Ectodermal cell (in vitro differentiated cells): ENCODE measurements around the gene PPM1H.

Experiments
- H3K27ac ChIP-seq: 2 replicates; pipeline ENCODE4 v1.7.0; 2013; ENCODE audit warnings: mild to moderate bottlenecking, low read depth, low read length; ENCODE audit not compliant: insufficient read depth, poor library complexity, severe bottlenecking
- H3K27me3 ChIP-seq: 2 replicates; pipeline ENCODE4 v1.7.0; 2013; ENCODE audit warnings: mild to moderate bottlenecking, low read length; ENCODE audit not compliant: insufficient read depth, control insufficient read depth, poor library complexity, severe bottlenecking
- H3K36me3 ChIP-seq: one replicate; pipeline ENCODE4 v1.7.0; 2013; ENCODE audit warnings: low read length; ENCODE audit not compliant: control insufficient read depth, insufficient read depth
- H3K4me1 ChIP-seq: one replicate; pipeline ENCODE4 v1.7.0; 2013; ENCODE audit warnings: low read length; ENCODE audit not compliant: control insufficient read depth, insufficient read depth
- H3K4me3 ChIP-seq: 2 replicates; pipeline ENCODE4 v1.7.0; 2013; ENCODE audit warnings: low read depth, low read length, control low read depth; ENCODE audit not compliant: insufficient read depth
- H3K9me3 ChIP-seq: 2 replicates; pipeline ENCODE4 v1.7.0; 2013; ENCODE audit warnings: mild to moderate bottlenecking, low read length, moderate library complexity; ENCODE audit not compliant: control insufficient read depth
- WGBS, 2 experiments: methylation state at CpG; one replicate each; pipeline ENCODE4 v1.1.7; 2013; ENCODE audit warnings: missing lambda C conversion rate in 2 of 2; 5-methylcytosine and 5-hydroxymethylcytosine counted together

PPM1H gene

DNA sequence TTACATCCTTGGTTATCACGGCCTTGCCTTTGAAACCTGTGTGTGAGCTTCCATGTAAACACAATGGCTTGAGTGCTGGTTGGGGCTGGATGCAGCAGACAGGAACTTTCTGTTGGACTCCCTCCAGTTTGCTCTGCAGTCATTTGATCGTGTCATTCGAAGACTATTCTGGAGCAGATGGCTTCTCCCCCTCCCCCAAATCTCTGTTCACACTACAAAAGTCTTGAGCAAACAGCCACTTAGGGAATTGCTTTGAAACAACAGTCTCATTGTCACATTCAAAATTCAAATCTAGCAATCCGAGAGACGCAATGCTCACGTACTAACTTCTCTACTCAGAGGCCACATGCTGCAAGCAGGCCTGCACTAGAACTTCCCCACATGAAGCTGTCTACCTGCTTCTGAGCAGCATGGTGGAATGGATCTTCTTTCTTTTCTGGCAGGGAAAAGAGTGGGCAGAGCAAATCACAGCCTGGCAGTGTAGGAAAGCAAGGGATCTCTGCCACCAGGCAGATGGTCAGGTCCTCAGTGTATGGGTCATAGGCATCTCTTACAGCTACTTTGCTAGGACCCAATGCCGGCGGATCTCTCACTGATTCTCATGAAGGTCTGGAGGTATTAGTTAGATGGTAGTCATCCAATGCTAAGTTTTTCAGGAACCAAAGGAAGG lies 214.2 kb downstream of the PPM1H start:
- Histone ChIP-seq H3K27me3 (no peaks in the 10 kb centered on the region), H3K9me3 (no peaks in the 10 kb centered on the region), H3K4me1 (peaks cover 28% of the 10 kb centered on the region), H3K36me3 (no peaks in the 10 kb centered on the region), H3K27ac (no peak overlapping the region), H3K4me3 (no peak overlapping the region)
- 92% methylated on average over 8 of the region's 8 CpGs for WGBS, 2 experiments

GRCh38 chr12:62720025-62720424 lies 214.9 kb downstream of the PPM1H start:
- 94 to 96% methylated on average over 1 of the region's 2 CpGs for WGBS, 2 experiments
- Histone ChIP-seq H3K4me1 (peaks cover 31% of the 10 kb centered on the region), H3K4me3 (no peak overlapping the region), H3K9me3 (no peaks in the 10 kb centered on the region), H3K36me3 (no peaks in the 10 kb centered on the region), H3K27me3 (no peaks in the 10 kb centered on the region), H3K27ac (no peak overlapping the region)

DNA sequence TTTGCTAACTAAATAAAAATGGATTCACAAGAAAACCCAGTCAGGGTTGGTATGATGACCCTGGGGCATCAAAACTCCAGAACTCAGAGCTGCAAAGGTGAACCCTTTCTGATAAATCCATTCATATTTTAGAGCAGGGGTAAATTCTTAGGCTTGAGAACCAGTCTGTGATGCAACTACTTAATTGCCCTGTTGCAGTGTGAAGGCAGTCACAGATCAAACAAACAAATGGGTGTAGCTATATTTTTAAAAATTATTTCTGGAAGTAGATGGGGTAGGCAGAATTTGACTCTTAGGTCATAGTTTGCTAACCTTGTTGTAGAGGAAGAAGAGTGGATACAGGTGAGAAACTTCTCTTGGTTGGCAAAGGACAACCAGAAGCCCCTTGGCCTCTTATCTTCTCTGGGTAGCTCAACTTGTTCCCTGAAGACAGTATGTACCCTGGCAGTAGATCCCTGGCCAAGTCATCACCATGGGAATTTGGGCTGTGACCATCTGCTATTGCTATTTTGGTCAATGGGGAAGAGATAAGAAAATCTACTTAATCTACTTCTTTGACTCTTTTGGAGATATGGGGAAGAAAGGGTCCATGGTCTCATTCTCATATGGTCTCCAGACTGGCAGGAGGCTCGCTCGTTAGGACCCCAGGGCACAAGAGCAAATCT lies 216.1 kb downstream of the PPM1H start:
- no peaks in the 10 kb centered on the region for H3K9me3 ChIP-seq
- H3K4me1 ChIP-seq, result peaks cover 33% of the 10 kb centered on the region
- H3K27me3 ChIP-seq, result no peaks in the 10 kb centered on the region
- H3K4me3 ChIP-seq, result no peak overlapping the region
- no peaks in the 10 kb centered on the region for H3K36me3 ChIP-seq
- WGBS, 2 experiments, result 87 to 100% methylated on average over 2 of the region's 2 CpGs
- H3K27ac ChIP-seq, result no peak overlapping the region

- Histone ChIP-seq H3K36me3 (no peaks in the 10 kb centered on the region), H3K4me1 (peaks cover 45% of the 10 kb centered on the region)
Measured at GRCh38 chr12:62717643-62718042, 217.3 kb downstream of the PPM1H start.

GRCh38 chr12:62716866-62717525 lies 218.0 kb downstream of the PPM1H start:
- no peaks in the 10 kb centered on the region for H3K27me3 ChIP-seq
- H3K36me3 ChIP-seq, result no peaks in the 10 kb centered on the region
- peaks cover 52% of the 10 kb centered on the region for H3K4me1 ChIP-seq
- H3K4me3 ChIP-seq, result no peak overlapping the region
- WGBS, 2 experiments, result 80 to 89% methylated on average over 4 to 5 of the region's 5 CpGs
- peak overlapping the region; percentile 9 for H3K27ac ChIP-seq
- H3K9me3 ChIP-seq, result no peaks in the 10 kb centered on the region

More at GRCh38 chr12:62717643-62718042, 217.3 kb downstream of the PPM1H start:
- Histone ChIP-seq H3K27me3 (no peaks in the 10 kb centered on the region), H3K9me3 (no peaks in the 10 kb centered on the region), H3K4me3 (no peak overlapping the region), H3K27ac (peak overlapping the region; percentile 9)
- 12 to 24% methylated on average over 1 of the region's 1 CpG for WGBS, 2 experiments

GRCh38 chr12:62716037-62716436 lies 218.9 kb downstream of the PPM1H start:
- 83 to 89% methylated on average over 3 of the region's 3 CpGs for whole genome bisulfite sequencing, 2 experiments
- Histone ChIP-seq H3K4me3 (no peak overlapping the region), H3K27ac (peak overlapping the region; percentile 66), H3K27me3 (no peaks in the 10 kb centered on the region), H3K4me1 (peaks cover 60% of the 10 kb centered on the region), H3K36me3 (no peaks in the 10 kb centered on the region), H3K9me3 (no peaks in the 10 kb centered on the region)

DNA sequence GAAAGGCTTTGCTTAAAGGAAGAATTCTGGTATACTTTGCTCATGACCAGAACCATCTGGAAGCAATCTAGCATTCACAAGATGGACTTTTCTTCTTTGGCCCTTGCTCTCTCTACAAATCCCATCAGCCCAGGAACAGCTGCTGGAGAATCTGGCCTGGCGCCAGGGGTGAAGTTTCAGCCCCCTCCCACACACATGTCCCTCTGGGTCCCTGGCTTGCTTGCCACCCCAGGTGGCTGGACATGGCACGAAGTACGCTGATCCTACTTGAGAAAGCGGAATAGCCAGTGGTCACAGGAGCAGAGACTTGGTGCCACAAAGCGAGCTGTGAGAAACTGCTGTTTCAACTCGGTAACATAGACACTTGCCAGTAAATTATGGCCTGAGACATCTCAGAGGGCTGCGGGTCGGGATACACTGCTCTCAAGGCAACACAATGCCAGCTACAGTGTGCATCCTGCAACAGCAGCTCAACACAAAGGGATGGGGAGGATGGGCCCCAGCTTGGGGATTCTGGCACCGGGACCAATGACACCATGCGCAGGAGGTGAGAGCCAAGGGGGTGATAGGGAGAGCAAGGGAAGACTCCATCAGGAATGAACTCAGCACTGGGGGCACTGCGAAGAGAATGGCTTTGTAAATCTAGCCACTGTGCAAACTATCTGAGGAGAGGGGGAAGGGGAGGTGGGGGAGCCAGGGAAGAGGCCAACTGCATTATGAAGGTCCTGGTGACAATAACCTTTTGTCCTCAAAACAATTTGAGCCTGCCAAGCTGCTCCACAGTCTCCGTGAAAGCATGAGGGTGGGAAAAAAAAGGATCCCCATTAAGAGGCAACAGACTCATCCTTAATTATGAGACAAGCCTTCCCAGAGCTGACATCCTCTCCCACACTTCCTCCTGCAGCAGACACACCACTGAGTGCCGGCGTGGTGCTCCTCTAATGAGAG lies 219.9 kb downstream of the PPM1H start:
- H3K27me3 ChIP-seq, result no peaks in the 10 kb centered on the region
- no peak overlapping the region for H3K4me3 ChIP-seq
- H3K4me1 ChIP-seq, result peaks cover 68% of the 10 kb centered on the region
- 61 to 64% methylated on average over 14 of the region's 14 CpGs for WGBS, 2 experiments
- peak overlapping the region; percentile 66 for H3K27ac ChIP-seq
- no peaks in the 10 kb centered on the region for H3K9me3 ChIP-seq
- H3K36me3 ChIP-seq, result no peaks in the 10 kb centered on the region

- peaks cover 71% of the 10 kb centered on the region for H3K4me1 ChIP-seq
- no peak overlapping the region for H3K4me3 ChIP-seq
- whole genome bisulfite sequencing, 2 experiments, result 77 to 80% methylated on average over 8 of the region's 8 CpGs
- peak overlapping the region; percentile 66 for H3K27ac ChIP-seq
- no peaks in the 10 kb centered on the region for H3K27me3 ChIP-seq
- H3K36me3 ChIP-seq, result no peaks in the 10 kb centered on the region
- H3K9me3 ChIP-seq, result no peaks in the 10 kb centered on the region
Measured at GRCh38 chr12:62714181-62714773, 220.7 kb downstream of the PPM1H start.

DNA sequence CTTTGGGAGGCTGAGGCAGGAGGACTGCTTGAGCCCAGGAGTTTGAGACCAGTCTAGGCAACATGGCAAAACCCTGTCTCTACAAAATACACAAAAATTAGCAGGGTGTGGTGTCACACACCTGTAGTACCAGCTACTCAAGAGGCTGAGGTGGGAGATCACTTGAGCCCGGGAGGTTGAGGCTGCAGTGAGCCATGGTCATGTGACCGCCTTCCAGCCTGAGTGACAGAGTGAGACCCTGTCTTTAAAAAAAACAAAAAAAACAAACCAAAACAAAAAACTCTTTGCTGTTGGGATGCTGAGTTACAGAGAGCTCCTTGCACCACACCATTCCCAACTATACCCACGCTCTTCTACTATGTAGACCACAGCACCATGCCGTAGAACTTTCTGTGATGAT lies 221.2 kb downstream of the PPM1H start:
- no peak overlapping the region for H3K27ac ChIP-seq
- no peaks in the 10 kb centered on the region for H3K36me3 ChIP-seq
- peaks cover 74% of the 10 kb centered on the region for H3K4me1 ChIP-seq
- no peaks in the 10 kb centered on the region for H3K27me3 ChIP-seq
- no peaks in the 10 kb centered on the region for H3K9me3 ChIP-seq
- WGBS, 2 experiments, result 94 to 96% methylated on average over 4 of the region's 4 CpGs
- no peak overlapping the region for H3K4me3 ChIP-seq
